Heart right ventricle (tissue), 16 donors: ENCODE results near the gene FGF14. TPM values are rescaled to one million over a fixed set of nuclear protein-coding genes. Genes with fewer than 3 reads are reported as not detected.

Experiments used
- ATAC-seq, 8 donors: fragments of 200-7000 bp; cut with Tn5 transposase; one replicate each; pipeline ENCODE4 v1.9.1; 2020; ENCODE audit warnings: mild to moderate bottlenecking in 8 of 8, moderate library complexity in 8 of 8, moderate number of reproducible peaks in 1 of 8
- DNase-seq, 2 donors: peaks; one replicate each; pipeline ENCODE4 v3.0.0-alpha.2; 2020
- H3K27ac ChIP-seq, 10 donors: fragments of 200-600 bp; sonication (generic) in 2 of 10; one replicate each; pipeline versions ENCODE4 v1.5.0 to v1.8.0; 2020 to 2022; ENCODE audit warnings: mild to moderate bottlenecking in 3 of 10
- H3K27me3 ChIP-seq, 7 donors: fragments of 200-600 bp; one replicate each; pipeline ENCODE4 v1.8.0; 2021 to 2022; ENCODE audit warnings: mild to moderate bottlenecking in 2 of 7
- H3K36me3 ChIP-seq, 9 donors: fragments of 200-600 bp; sonication (generic) in 1 of 9; one replicate each; pipeline versions ENCODE4 v1.5.0 to v1.8.0; 2020 to 2022; ENCODE audit warnings: mild to moderate bottlenecking in 2 of 9
- H3K4me1 ChIP-seq, 9 donors: fragments of 200-600 bp; sonication (generic) in 1 of 9; one replicate each; pipeline versions ENCODE4 v1.5.0 to v1.8.0; 2020 to 2022; ENCODE audit warnings: mild to moderate bottlenecking in 4 of 9
- H3K4me3 ChIP-seq, 10 donors: fragments of 200-600 bp; sonication (generic) in 2 of 10; one replicate each; pipeline versions ENCODE4 v1.5.0 to v1.8.0; 2020 to 2022; ENCODE audit warnings: mild to moderate bottlenecking in 7 of 10, moderate library complexity in 2 of 10
- H3K9me3 ChIP-seq, 11 donors: fragments of 200-600 bp in 10 of 11; sonication (generic) in 2 of 11; one replicate each; pipeline versions ENCODE4 v1.5.0 to v1.8.0; 2013 to 2022; ENCODE audit warnings: mild to moderate bottlenecking in 2 of 11, control low read depth in 1 of 11, moderate library complexity in 1 of 11
- CTCF ChIP-seq, 9 donors: fragments of 200-600 bp; sonication (generic) in 2 of 9; IDR thresholded peaks; one replicate each; pipeline versions ENCODE4 v1.5.0 to v1.8.0; 2021 to 2022; ENCODE audit warnings: antibody characterized with exemption in 9 of 9, mild to moderate bottlenecking in 5 of 9, moderate library complexity in 1 of 9
- whole genome bisulfite sequencing, 2 donors: extraction: QIAGEN DNeasy Blood & Tissue Kit; methylation state at CpG; one replicate each; pipeline ENCODE4 v1.1.7; 2013; ENCODE audit warnings: inconsistent platforms in 1 of 2; 5-methylcytosine and 5-hydroxymethylcytosine counted together
- intact Hi-C, 10 donors: fragments of 100-400 bp; cut with DNase I; formaldehyde crosslinking; loops; one replicate each; pipeline versions ENCODE4 v1.11.1 to v1.14.2; 2022
- polyA plus RNA-seq, 2 donors: library from polyadenylated mRNA; stranded (reverse); fragments of 200-250 nt; gene quantifications; one replicate each; pipeline ENCODE4 v1.2.3, GENCODE V29; 2013
- total RNA-seq, 10 donors: library from RNA; stranded (reverse); fragmentation: NEBNext Ultra II Directional in 3 of 10; extraction: Animal tissue kit (Norgen Biotek cat#: 25700) in 3 of 10; gene quantifications; one replicate each; pipeline versions ENCODE4 v1.2.1 to v1.2.4, GENCODE V29; 2021 to 2023
- donor health status: Arrhythmogenic right ventricular cardiomyopathy.
- donor health status: ischemic (EF 13 %, LVEDD 7.1; RV severe dilation, severe dysfunction).
- donor health status: healthy with polysubstance abuse.
- donor health status: DM: no; HTN: yes; CAD: no.
- donor health status: DM: no; HTN: no; CAD: no.
- donor health status: ischemic (EF 25% LVEDD 6.9; RV normal size, moderate dysfunction).
- donor health status: ischemic (EF 25% LVEDD 5.7; RV mildly dilated, moderate dysfunction).
- donor health status: healthy.
- donor health status: DM: yes; HTN: yes; CAD: no.
- donor health status: Ischemic cardiomyopathy.
- donor health status: ischemic (EF 35%, LVEDD 5.7; RV mildly dilated, moderate dysfunction).
- donor health status: nonischemic (EF 11% LVEDD 7.7; RV severe dilation, severe dysfunction).
- donor health status: DM: yes; HTN: yes; CAD: no.
- donor health status: PGD.
- donor health status: ischemic (EF 29% LVEDD 5.4; RV normal size, mild dysfunction).
- donor health status: nonischemic (EF 23%, LVEDD 6.1; RV moderate dilation, normal function).

The FGF14 gene
- total and polyA plus RNA-seq, 12 donors = 0.20 to 7.8 (median 5.3) TPM

- Histone ChIP-seq H3K27me3 (no peaks in the 10 kb centered on the region), H3K4me3 (no peak overlapping the region), H3K4me1 (no peaks in the 10 kb centered on the region), H3K27ac (no peak overlapping the region), H3K36me3 (no peaks in the 10 kb centered on the region), H3K9me3 (no peaks in the 10 kb centered on the region)
- intact Hi-C loops = loop anchor here in 1 of 10 donors (5.0 kb wide), 1 partner anchor 518 kb away; no protein-coding TSS in a partner anchor
- ATAC-seq (no peak), DNase-seq (no peak)
- TF ChIP-seq CTCF (IDR thresholded peaks at IDR 0.05) = no peak
- 82 to 93% methylated on average over 1 of the region's 1 CpG for WGBS, 2 donors
Measured at GRCh38 chr13:101775267-101775666, 626.6 kb downstream of the FGF14 start.

- intact Hi-C loops = no loop called here
- no peaks in the 10 kb centered on the region for H3K36me3 ChIP-seq
- H3K9me3 ChIP-seq = no peaks in the 10 kb centered on the region
- 85 to 89% methylated on average over 4 of the region's 4 CpGs for WGBS, 2 donors
- no peak for TF ChIP-seq CTCF (IDR thresholded peaks at IDR 0.05)
- no peaks in the 10 kb centered on the region for H3K4me1 ChIP-seq
- no peak for DNase-seq
- H3K27me3 ChIP-seq = no peaks in the 10 kb centered on the region
- H3K4me3 ChIP-seq = no peak overlapping the region
- no peak for ATAC-seq
- H3K27ac ChIP-seq = no peak overlapping the region
Measured at GRCh38 chr13:101774393-101774792, 627.5 kb downstream of the FGF14 start.

GRCh38 chr13:101773062-101773461 lies 628.8 kb downstream of the FGF14 start:
- intact Hi-C loops = no loop called here
- ATAC-seq (no peak), DNase-seq (no peak)
- no peak for TF ChIP-seq CTCF (IDR thresholded peaks at IDR 0.05)
- WGBS, 2 donors = 63 to 67% methylated on average over 2 of the region's 2 CpGs
- Histone ChIP-seq H3K4me3 (no peak overlapping the region), H3K9me3 (no peaks in the 10 kb centered on the region), H3K27me3 (no peaks in the 10 kb centered on the region), H3K27ac (no peak overlapping the region), H3K4me1 (no peaks in the 10 kb centered on the region), H3K36me3 (no peaks in the 10 kb centered on the region)

- H3K27me3 ChIP-seq = no peaks in the 10 kb centered on the region
- intact Hi-C loops = loop anchor here in 2 of 10 donors (10.0 kb wide), 1 partner anchor 622 kb away; no protein-coding TSS in a partner anchor
- H3K9me3 ChIP-seq = peaks cover 0 to 5% (median 0%) of the 10 kb centered on the region in 11 donors
- DNase-seq = no peak
- H3K4me3 ChIP-seq = no peak overlapping the region
- no peak overlapping the region for H3K27ac ChIP-seq
- ATAC-seq = no peak
- no peak for TF ChIP-seq CTCF (IDR thresholded peaks at IDR 0.05)
- no peaks in the 10 kb centered on the region for H3K4me1 ChIP-seq
- WGBS, 2 donors = 74 to 81% methylated on average over 4 of the region's 4 CpGs
- no peaks in the 10 kb centered on the region for H3K36me3 ChIP-seq
Measured at GRCh38 chr13:101767131-101767530, 634.7 kb downstream of the FGF14 start.
